Testis (tissue), 2 donors: ENCODE measurements around the gene TNNT2.

Experiments
- POLR2A ChIP-seq: fragments of 450-650 bp; IDR thresholded peaks from one replicate; pipeline ENCODE4 v1.6.1; 2017; ENCODE audit warnings: antibody characterized with exemption, mild to moderate bottlenecking, moderate library complexity
- TF ChIP-seq, protein P1 (sequence below), 3 experiments: fragments of 450-650 bp in 2 of 3; fragments of 200-600 bp in 1 of 3; sonication (generic) in 1 of 3; IDR thresholded peaks; one replicate each; pipeline ENCODE4 v1.5.1; 2016 to 2019; ENCODE audit warnings: antibody characterized with exemption in 3 of 3, mild to moderate bottlenecking in 2 of 3, moderate library complexity in 1 of 3

DNA sequence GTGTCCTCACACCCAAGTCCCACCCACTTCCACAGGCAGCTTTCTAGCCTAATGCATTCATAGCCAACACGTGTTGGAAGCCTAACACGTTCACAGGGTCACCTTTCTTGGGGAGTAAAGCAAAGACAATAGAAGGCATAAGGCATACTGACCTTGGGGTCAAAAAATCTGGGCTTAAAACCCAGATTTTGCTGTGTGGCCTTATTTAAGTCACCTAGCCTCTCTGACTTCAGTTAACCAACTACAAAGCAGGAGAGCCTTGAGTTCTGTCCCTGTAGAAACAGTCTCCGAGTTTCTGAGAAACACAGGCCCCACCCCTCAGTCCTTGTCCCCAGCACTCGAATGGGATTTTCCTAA lies 1.4 kb downstream of the TNNT2 start:
- TF ChIP-seq, protein P1, sequence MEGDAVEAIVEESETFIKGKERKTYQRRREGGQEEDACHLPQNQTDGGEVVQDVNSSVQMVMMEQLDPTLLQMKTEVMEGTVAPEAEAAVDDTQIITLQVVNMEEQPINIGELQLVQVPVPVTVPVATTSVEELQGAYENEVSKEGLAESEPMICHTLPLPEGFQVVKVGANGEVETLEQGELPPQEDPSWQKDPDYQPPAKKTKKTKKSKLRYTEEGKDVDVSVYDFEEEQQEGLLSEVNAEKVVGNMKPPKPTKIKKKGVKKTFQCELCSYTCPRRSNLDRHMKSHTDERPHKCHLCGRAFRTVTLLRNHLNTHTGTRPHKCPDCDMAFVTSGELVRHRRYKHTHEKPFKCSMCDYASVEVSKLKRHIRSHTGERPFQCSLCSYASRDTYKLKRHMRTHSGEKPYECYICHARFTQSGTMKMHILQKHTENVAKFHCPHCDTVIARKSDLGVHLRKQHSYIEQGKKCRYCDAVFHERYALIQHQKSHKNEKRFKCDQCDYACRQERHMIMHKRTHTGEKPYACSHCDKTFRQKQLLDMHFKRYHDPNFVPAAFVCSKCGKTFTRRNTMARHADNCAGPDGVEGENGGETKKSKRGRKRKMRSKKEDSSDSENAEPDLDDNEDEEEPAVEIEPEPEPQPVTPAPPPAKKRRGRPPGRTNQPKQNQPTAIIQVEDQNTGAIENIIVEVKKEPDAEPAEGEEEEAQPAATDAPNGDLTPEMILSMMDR (IDR thresholded peaks at IDR 0.05), result no peak
- TF ChIP-seq POLR2A, result no peak
